H1 (cell line): ENCODE data around the gene AGAP1. TPM values are rescaled to one million over a fixed set of nuclear protein-coding genes. Genes with fewer than 3 reads are reported as not detected.

Source experiments
- BRCA1 ChIP-seq: IDR thresholded peaks from 2 replicates; pipeline ENCODE4 v1.6.1; 2012; ENCODE audit warnings: low read depth, low read length, improper control_type of control experiment
- FOSL1 ChIP-seq: IDR thresholded peaks from 2 replicates; pipeline ENCODE4 v1.6.1; 2011; ENCODE audit warnings: mild to moderate bottlenecking, low read depth, low read length, moderate library complexity; ENCODE audit not compliant: insufficient read depth
- GTF2F1 ChIP-seq: IDR thresholded peaks from 2 replicates; pipeline ENCODE4 v1.6.1; 2012; ENCODE audit warnings: low read depth, low read length, improper control_type of control experiment, borderline replicate concordance
- JUND ChIP-seq: IDR thresholded peaks from 2 replicates; pipeline ENCODE4 v1.6.1; 2011; ENCODE audit warnings: mild to moderate bottlenecking, improper control_type of control experiment, low read length
- MAFK ChIP-seq: IDR thresholded peaks from 2 replicates; pipeline ENCODE4 v1.6.1; 2012; ENCODE audit warnings: low read depth, mild to moderate bottlenecking, improper control_type of control experiment, low read length
- POU5F1 ChIP-seq: IDR thresholded peaks from 2 replicates; pipeline ENCODE4 v1.6.1; 2011; ENCODE audit warnings: low read depth, mild to moderate bottlenecking, low read length, moderate library complexity
- SRF ChIP-seq: IDR thresholded peaks from 2 replicates; pipeline ENCODE4 v1.6.1; 2011; ENCODE audit warnings: mild to moderate bottlenecking, low read depth, low read length, moderate library complexity
- TBP ChIP-seq: IDR thresholded peaks from 2 replicates; pipeline ENCODE4 v1.6.1; 2011; ENCODE audit warnings: low read depth, low read length, improper control_type of control experiment
- polyA plus RNA-seq, 7 experiments: library from polyadenylated mRNA; depleted of rRNA in 3 of 7; stranded (reverse) in 5 of 7; unstranded in 2 of 7; fragments of >200 nt in 5 of 7; fragments of 200-250 nt in 2 of 7; gene quantifications; 1 replicate in 5 of 7; 2 replicates in 1 of 7; 4 replicates in 1 of 7; pipeline versions ENCODE4 v1.2.1 to v1.2.3, GENCODE V29; 2011 to 2013; ENCODE audit warnings: missing spikeins in 2 of 7, mixed read lengths in 2 of 7
- total RNA-seq: library from RNA; stranded (reverse); fragmentation: NEBNext Ultra II Directional; extraction: Animal tissue kit (Norgen Biotek cat#: 25700); gene quantifications from 2 replicates; pipeline ENCODE4 v1.2.1, GENCODE V29; 2021

Gene AGAP1
- total and polyA plus RNA-seq, 2 of the 8 experiments (the other 6 are each of a cell fraction or from before 2014, with no cell fraction given) = 18.1 to 39.4 TPM

GRCh38 chr2:235864733-235865515 is 371.1 kb downstream of the AGAP1 start (continued):
- TF ChIP-seq FOSL1 = no peak
- no peak for TF ChIP-seq TBP
- no peak for TF ChIP-seq GTF2F1
- TF ChIP-seq JUND = no peak
- no peak for TF ChIP-seq SRF
- TF ChIP-seq POU5F1 = no peak
- no peak for TF ChIP-seq MAFK
- no peak for TF ChIP-seq BRCA1
